Retinal pigment epithelial cell (primary cell): ENCODE measurements around the gene MYLK2.
"Not testable (repeated sequence)": the region's sequence is repeated elsewhere in the genome, so short reads cannot be mapped to it uniquely, and the experiment has no call there.

Source experiments
- DNase-seq: peaks from one replicate; pipeline ENCODE4 v3.0.0-alpha.2; 2010; ENCODE audit warnings: low read depth
- H3K4me3 ChIP-seq: 2 replicates; pipeline ENCODE4 v1.5.1; 2011; ENCODE audit warnings: mild to moderate bottlenecking, low read length, control low read depth, moderate library complexity
- CTCF ChIP-seq: conservative IDR thresholded peaks from 2 replicates; pipeline ENCODE4 v1.5.1; 2011; ENCODE audit warnings: low read depth, low read length, control low read depth, inconsistent platforms

The MYLK2 gene

DNA sequence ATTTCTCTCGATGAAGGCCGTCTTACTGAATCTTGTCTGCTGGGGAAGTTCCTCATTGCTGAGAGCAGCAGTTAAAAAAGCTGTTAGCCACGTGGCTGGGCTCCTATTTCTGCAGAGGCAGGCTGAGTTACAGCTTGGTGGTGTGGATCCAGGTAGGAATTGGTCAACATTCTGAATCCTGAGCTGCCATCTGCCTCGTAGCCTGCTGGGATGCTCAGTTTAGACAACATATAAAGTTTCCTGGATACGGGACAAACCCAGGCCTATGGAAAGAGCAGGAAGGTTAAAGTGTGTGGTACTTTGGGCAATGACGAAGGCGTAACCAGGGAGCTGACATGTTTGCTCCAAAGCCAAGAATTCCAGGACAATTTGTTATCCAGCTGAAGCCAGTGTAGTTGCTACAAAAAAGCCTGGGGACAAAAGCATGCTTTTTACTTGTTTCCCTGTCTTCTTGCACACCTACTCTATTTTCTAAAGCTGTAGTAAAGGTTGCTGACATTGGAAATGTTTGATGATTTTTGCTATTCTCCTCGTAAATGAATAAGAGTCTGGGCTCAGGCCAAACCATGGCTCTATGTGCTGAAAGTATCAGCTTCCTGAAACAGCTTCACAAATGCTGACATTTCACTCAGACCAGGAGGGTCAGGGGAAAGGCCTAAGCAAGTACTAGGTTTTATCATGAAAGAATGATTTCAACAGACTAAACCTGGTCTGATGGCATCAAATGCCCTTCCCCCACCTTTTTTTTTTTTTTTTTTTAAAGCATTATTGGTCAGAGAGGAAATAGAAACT lies 12.4 kb upstream of the MYLK2 start:
- H3K4me3 ChIP-seq, result no peak overlapping the region
- no peak for DNase-seq
- no peak for TF ChIP-seq CTCF

GRCh38 chr20:31808481-31808880 lies 10.7 kb upstream of the MYLK2 start:
- no peak for DNase-seq
- TF ChIP-seq CTCF, result no peak
- no peak overlapping the region for H3K4me3 ChIP-seq

DNA sequence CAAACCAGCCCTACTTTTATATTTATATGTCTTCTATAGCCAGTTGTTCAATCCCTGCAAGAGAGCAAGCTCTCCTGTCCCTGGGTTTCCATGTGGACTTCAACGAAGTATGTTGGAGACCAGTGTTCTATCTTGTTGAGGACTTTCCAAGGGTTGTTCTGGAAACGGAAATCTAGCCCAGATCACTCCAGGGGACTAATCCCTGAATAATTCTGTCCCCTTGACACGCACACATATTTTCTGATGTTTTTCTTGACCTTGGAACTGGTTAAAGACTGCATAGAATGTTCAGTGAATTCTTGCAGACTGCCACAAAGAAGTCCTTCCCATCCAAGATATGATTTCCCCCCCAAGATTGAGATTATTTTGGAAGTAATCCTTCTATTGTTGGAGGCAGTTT lies 9.5 kb upstream of the MYLK2 start:
- no peak overlapping the region for H3K4me3 ChIP-seq
- DNase-seq, result no peak
- no peak for TF ChIP-seq CTCF

DNA sequence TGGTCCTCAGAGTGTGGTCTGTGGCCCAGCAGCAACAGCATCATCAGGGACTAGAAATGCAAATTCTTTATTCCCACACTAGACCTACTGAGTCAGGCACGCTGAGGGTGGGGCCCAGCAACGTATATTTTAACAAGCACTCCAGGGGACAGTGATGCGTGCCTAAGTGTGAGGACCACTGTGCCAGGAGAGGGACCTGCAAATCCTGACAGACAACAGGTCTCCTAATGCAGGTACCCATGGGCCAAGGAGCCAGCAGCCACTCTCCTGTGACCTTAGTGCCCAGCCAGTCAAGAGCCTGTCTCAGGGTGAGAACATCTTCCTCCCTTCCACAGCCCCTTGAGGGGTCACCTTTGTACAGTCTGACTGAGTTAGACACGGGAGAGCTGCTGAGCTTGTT lies 8.0 kb upstream of the MYLK2 start:
- no peak for DNase-seq
- TF ChIP-seq CTCF, result no peak
- no peak overlapping the region for H3K4me3 ChIP-seq

GRCh38 chr20:31811796-31812728 lies 7.1 kb upstream of the MYLK2 start:
- DNase-seq, result peak; percentile 38
- H3K4me3 ChIP-seq, result no peak overlapping the region
- no peak for TF ChIP-seq CTCF

DNA sequence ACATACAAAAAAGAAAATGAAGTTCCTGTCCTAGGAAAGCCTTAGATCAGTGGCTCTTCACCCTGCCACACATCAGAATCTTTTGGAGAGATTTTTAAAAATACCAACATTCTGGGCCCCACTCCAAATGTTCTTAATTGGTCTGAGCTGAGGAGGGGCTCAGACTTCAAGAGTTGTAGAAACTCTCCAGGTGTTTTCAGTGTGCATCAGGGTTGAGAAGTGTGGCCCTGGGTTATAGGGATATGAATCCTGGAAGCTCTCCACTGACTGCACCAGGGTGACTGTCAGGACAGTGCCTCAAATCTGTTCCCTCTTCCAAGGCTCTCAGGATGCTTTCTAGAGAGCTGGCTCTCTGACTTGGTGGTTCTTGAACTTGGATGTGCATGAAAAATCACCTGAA lies 5.5 kb upstream of the MYLK2 start:
- H3K4me3 ChIP-seq, result no peak overlapping the region
- DNase-seq, result no peak
- TF ChIP-seq CTCF, result no peak

DNA sequence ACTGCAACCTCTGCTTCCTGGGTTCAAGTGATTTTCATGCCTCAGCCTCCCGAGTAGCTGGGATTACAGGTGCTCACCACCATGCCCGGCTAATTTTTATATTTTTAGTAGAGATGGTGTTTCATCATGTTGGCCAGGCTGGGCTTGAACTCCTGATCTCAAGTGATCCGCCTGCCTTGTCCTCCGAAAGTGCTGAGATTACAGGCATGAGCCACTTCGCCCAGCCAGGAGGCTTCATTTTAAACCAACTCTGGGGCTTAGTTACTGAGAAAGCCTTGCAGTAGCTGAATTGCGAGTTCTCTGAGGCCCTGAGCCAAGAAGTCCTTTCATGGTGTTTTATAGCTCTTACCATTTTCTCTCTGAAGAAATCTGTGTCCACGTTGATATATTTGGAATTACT lies 5.0 kb upstream of the MYLK2 start:
- H3K4me3 ChIP-seq, DNase-seq: not testable (repeated sequence)
